Mononuclear cell (primary cell): ENCODE results near the gene IER5. TPM values are rescaled to one million over a fixed set of nuclear protein-coding genes. Genes with fewer than 3 reads are reported as not detected.
"Not testable (repeated sequence)": the region's sequence is repeated elsewhere in the genome, so short reads cannot be mapped to it uniquely, and the experiment has no call there.

Source experiments
- H3K27me3 ChIP-seq: 2 replicates; pipeline ENCODE4 v1.6.0; 2011; ENCODE audit warnings: low read length, control low read depth; ENCODE audit not compliant: insufficient read depth
- H3K4me1 ChIP-seq: 2 replicates; pipeline ENCODE4 v1.5.1; 2011; ENCODE audit warnings: mild to moderate bottlenecking, low read length, control low read depth; ENCODE audit not compliant: insufficient read depth
- H3K4me3 ChIP-seq: 2 replicates; pipeline ENCODE4 v1.5.1; 2011; ENCODE audit warnings: mild to moderate bottlenecking, low read length, moderate library complexity
- H3K9me3 ChIP-seq: 2 replicates; pipeline ENCODE4 v1.5.1; 2011; ENCODE audit warnings: low read depth, mild to moderate bottlenecking, control low read depth, low read length
- total RNA-seq: library from RNA; depleted of rRNA; stranded (reverse); fragments of >200 nt; gene quantifications from one replicate; pipeline ENCODE4 v1.2.3, GENCODE V29; 2012

The IER5 gene
- total RNA-seq, 1 donor, result 170 TPM

- no peak overlapping the region for H3K4me3 ChIP-seq
- H3K4me1 ChIP-seq, result peaks cover 28% of the 10 kb centered on the region
Observed at GRCh38 chr1:181112071-181112929, 23.8 kb downstream of the IER5 start.

DNA sequence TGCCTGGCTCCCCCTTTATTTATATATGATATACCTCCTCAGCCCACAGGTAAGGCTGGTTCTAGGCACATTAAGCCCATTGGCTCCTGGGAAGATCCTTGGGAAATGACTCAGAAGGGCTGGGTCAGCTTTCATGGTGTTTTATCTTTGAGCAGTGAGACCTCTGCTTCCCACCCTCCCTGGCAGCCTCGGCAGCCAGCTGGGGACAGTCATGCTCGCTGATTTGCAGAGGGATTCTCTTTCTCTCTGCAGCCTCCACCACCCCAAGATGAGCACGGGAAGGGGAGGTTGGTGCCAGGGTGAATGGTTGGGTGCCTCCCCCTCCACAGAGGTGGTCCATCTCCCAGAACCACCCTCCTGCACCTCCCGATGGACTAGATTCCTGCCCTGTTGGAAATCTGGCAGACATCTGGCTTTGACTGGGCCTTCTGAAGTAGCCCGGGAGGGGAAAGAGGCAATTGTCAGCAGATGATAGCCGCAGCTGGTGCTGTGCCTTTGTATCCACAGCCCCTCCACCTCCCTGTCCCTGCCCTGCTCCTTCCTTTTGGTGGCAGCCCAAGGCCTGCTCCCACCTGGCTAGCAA is 24.6 kb downstream of the IER5 start:
- Histone ChIP-seq H3K9me3 (no peaks in the 10 kb centered on the region), H3K4me1 (peaks cover 28% of the 10 kb centered on the region), H3K27me3 (no peaks in the 10 kb centered on the region), H3K4me3 (no peak overlapping the region)

More at GRCh38 chr1:181112071-181112929, 23.8 kb downstream of the IER5 start:
- H3K27me3 ChIP-seq, result no peaks in the 10 kb centered on the region
- H3K9me3 ChIP-seq, result no peaks in the 10 kb centered on the region

DNA sequence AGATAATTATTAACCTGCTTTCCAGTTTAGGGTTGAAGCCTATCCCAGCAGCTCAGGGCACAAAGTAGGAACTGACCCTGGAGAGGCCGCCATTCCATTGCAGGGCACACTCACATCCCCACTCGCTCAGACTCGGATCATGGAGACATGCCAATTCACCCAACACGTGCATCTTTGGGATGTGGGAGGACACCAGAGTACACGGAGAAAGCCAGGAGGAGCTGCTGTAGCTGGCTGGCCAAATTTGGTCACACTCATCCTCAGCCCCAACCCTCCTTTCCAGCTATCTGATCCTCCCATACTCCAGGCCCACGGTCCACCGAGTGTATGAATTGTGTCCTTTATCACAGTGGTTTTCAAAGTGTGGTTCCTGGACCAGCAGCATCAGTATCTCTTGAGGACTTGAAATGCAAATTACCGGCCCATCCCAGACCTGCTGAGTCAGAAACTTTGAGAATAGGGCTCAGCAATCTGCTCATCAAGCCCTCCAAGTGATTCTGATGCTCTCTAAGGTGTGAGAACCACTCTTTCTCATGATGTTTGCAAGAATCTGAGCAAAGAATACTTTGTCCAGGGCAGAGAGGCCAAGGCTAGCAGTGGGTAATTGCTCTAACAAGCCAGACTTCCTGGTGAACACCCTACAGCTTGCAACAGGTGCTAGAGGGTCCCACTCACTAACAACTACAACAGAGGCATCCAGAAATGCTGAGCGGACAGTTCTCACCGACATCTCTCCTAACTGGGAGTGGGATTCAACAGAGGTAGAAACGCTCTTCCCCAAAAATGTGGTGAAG is 26.3 kb downstream of the IER5 start:
- no peaks in the 10 kb centered on the region for H3K9me3 ChIP-seq
- H3K4me1 ChIP-seq, result peaks cover 28% of the 10 kb centered on the region
- H3K27me3 ChIP-seq, result no peaks in the 10 kb centered on the region
- H3K4me3 ChIP-seq, result no peak overlapping the region

GRCh38 chr1:181115368-181115684 is 26.8 kb downstream of the IER5 start:
- Histone ChIP-seq H3K4me3 (no peak overlapping the region), H3K9me3 (no peaks in the 10 kb centered on the region), H3K4me1 (peaks cover 28% of the 10 kb centered on the region), H3K27me3 (no peaks in the 10 kb centered on the region)

DNA sequence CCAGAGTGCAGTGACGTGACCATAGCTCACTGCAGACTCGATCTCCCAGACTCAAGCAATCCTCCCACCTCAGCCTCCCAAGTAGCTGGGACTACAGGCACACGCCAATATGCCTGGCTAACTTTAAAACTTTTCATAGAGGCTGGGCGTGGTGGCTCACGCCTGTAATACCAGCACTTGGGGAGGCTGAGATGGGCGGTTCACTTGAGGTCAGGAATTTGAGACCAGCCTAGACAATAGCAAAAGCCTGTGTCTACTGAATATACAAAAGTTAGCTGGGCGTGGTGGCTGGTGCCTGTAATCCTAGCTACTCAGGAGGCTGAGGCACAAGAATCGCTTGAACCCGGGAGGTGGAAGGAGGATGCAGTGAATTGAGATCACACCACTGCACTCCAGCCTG is 27.5 kb downstream of the IER5 start:
- not testable (repeated sequence) for H3K4me3 ChIP-seq, H3K27me3 ChIP-seq, H3K9me3 ChIP-seq
- H3K4me1 ChIP-seq, result peaks cover 28% of the 10 kb centered on the region

- Histone ChIP-seq H3K4me3 (no peak overlapping the region), H3K27me3 (no peaks in the 10 kb centered on the region), H3K4me1 (peaks cover 22% of the 10 kb centered on the region), H3K9me3 (no peaks in the 10 kb centered on the region)
Observed at GRCh38 chr1:181116819-181117390, 28.4 kb downstream of the IER5 start.

GRCh38 chr1:181117648-181118449 is 29.3 kb downstream of the IER5 start:
- Histone ChIP-seq H3K4me3 (no peak overlapping the region), H3K27me3 (no peaks in the 10 kb centered on the region), H3K9me3 (no peaks in the 10 kb centered on the region), H3K4me1 (peaks cover 12% of the 10 kb centered on the region)

GRCh38 chr1:181119093-181119989 is 30.8 kb downstream of the IER5 start:
- Histone ChIP-seq H3K4me3 (no peak overlapping the region), H3K27me3 (no peaks in the 10 kb centered on the region), H3K4me1 (peaks cover 15% of the 10 kb centered on the region), H3K9me3 (no peaks in the 10 kb centered on the region)

DNA sequence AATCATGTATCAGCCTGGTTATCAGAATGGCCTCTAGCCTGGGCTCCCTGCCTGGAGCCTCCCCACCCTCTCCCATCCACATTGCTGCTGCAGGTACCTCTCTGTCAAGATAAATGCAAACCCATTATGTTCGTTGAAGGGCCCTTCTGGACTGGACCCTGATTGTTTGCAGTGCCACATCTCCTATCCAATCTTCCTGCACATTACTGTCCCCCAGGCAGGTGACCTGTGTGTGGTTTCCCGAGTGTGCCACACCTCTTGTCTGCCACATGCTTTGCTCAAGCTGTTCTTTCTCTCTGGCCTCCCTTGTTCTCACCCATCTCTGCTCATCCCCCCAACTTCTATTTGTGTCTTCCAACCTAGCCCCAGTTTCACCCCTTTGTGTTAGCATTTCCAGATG is 32.4 kb downstream of the IER5 start:
- H3K4me3 ChIP-seq, result no peak overlapping the region
- H3K4me1 ChIP-seq, result peaks cover 24% of the 10 kb centered on the region

GRCh38 chr1:181121498-181121897 is 33.0 kb downstream of the IER5 start:
- Histone ChIP-seq H3K9me3 (no peaks in the 10 kb centered on the region), H3K27me3 (no peaks in the 10 kb centered on the region), H3K4me1 (peaks cover 24% of the 10 kb centered on the region), H3K4me3 (no peak overlapping the region)

More for the DNA sequence above, 32.4 kb downstream of the IER5 start:
- H3K27me3 ChIP-seq, result no peaks in the 10 kb centered on the region
- no peaks in the 10 kb centered on the region for H3K9me3 ChIP-seq

- H3K9me3 ChIP-seq, result no peaks in the 10 kb centered on the region
- peaks cover 31% of the 10 kb centered on the region for H3K4me1 ChIP-seq
- H3K4me3 ChIP-seq, result no peak overlapping the region
- H3K27me3 ChIP-seq, result no peaks in the 10 kb centered on the region
Observed at GRCh38 chr1:181122222-181122621, 33.7 kb downstream of the IER5 start.

DNA sequence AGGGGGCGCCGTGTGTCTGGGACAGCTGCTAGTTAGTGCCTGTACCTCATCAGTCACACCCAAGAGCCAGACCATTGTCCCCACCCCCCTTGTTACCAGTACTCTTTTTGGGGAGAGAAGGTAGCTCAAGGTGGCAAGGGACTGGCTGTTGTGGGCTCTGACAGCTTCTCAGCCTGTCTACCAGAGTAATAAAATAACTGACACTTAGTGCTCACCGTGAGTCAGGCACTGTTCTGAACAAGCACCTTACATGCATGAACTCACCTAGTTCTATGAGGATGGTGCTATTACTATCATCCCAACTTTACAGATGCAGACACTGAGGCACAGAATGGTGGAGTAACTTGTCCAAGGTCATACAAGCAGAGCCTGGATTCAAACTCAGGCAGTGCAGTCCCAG is 34.7 kb downstream of the IER5 start:
- Histone ChIP-seq H3K4me1 (peaks cover 40% of the 10 kb centered on the region), H3K4me3 (no peak overlapping the region), H3K9me3 (no peaks in the 10 kb centered on the region), H3K27me3 (no peaks in the 10 kb centered on the region)

- peaks cover 52% of the 10 kb centered on the region for H3K4me1 ChIP-seq
- no peaks in the 10 kb centered on the region for H3K9me3 ChIP-seq
- no peak overlapping the region for H3K4me3 ChIP-seq
- H3K27me3 ChIP-seq, result no peaks in the 10 kb centered on the region
Observed at GRCh38 chr1:181124291-181124751, 35.8 kb downstream of the IER5 start.
